Measurements from ENCODE around the gene PSORS1C1.
"Not testable (repeated sequence)": the region's sequence is repeated elsewhere in the genome, so short reads cannot be mapped to it uniquely, and the experiment has no call there.

The PSORS1C1 gene

GRCh38 chr6:31114541-31114878 lies at the start of gene PSORS1C1:
Gene PSORS1C1, plus strand, starts transcription at chr6:31114800. Its CDS starts 14,833 bp downstream, at chr6:31129633.
- no peak for DNase-seq

- no peak for DNase-seq
Observed at GRCh38 chr6:31065556-31065955, 49.0 kb upstream of the PSORS1C1 start.

GRCh38 chr6:31067028-31067427 lies 47.6 kb upstream of the PSORS1C1 start:
- DNase-seq = not testable (repeated sequence)

GRCh38 chr6:31067891-31068668 lies 46.5 kb upstream of the PSORS1C1 start:
- DNase-seq = not testable (repeated sequence)

GRCh38 chr6:31068669-31069340 lies 45.8 kb upstream of the PSORS1C1 start:
- peak; percentile 61 to 71 for DNase-seq

GRCh38 chr6:31070711-31071197 lies 43.8 kb upstream of the PSORS1C1 start:
- no peak for DNase-seq

GRCh38 chr6:31074401-31074800 lies 40.2 kb upstream of the PSORS1C1 start:
- DNase-seq = no peak

GRCh38 chr6:31075528-31075927 lies 39.1 kb upstream of the PSORS1C1 start:
- no peak for DNase-seq

- no peak for DNase-seq
Observed at GRCh38 chr6:31076611-31077010, 38.0 kb upstream of the PSORS1C1 start.

- DNase-seq = peak; percentile 62 to 68
Observed at GRCh38 chr6:31079656-31080261, 34.8 kb upstream of the PSORS1C1 start.

GRCh38 chr6:31081872-31082271 lies 32.7 kb upstream of the PSORS1C1 start:
- no peak for DNase-seq

- DNase-seq = peak; percentile 50 to 56
Observed at GRCh38 chr6:31083742-31084354, 30.8 kb upstream of the PSORS1C1 start.

- no peak for DNase-seq
Observed at GRCh38 chr6:31086788-31087440, 27.7 kb upstream of the PSORS1C1 start.

GRCh38 chr6:31087494-31088089 lies 27.0 kb upstream of the PSORS1C1 start:
- DNase-seq = peak; percentile 91 to 95

- no peak for DNase-seq
Observed at GRCh38 chr6:31090275-31090972, 24.2 kb upstream of the PSORS1C1 start.

GRCh38 chr6:31090973-31091364 lies 23.6 kb upstream of the PSORS1C1 start:
- DNase-seq = no peak

- DNase-seq = no peak
Observed at GRCh38 chr6:31091680-31092079, 22.9 kb upstream of the PSORS1C1 start.

- DNase-seq = no peak
Observed at GRCh38 chr6:31092238-31092637, 22.4 kb upstream of the PSORS1C1 start.

- DNase-seq = no peak
Observed at GRCh38 chr6:31092769-31093505, 21.7 kb upstream of the PSORS1C1 start.

- DNase-seq = peak in 1 of 2 donors; percentile 9
Observed at GRCh38 chr6:31094389-31094881, 20.2 kb upstream of the PSORS1C1 start.

GRCh38 chr6:31096215-31096614 lies 18.4 kb upstream of the PSORS1C1 start:
- DNase-seq = no peak

Data from stimulated activated CD4-positive, alpha-beta T cell treated with anti-CD3 and anti-CD28 coated beads, Interleukin-2, amount 100 ng/mL, for 48 hours (primary cell).